HG02852 (cell line): ENCODE data around the gene GPATCH11.

Experiments used
- ATAC-seq: cut with Tn5 transposase; IDR thresholded peaks from one replicate; pipeline ENCODE4 v1.9.1; 2021; ENCODE audit warnings: mild to moderate bottlenecking, moderate library complexity; ENCODE audit not compliant: unreplicated experiment

GPATCH11 gene

GRCh38 chr2:37104178-37104577 lies 19.9 kb downstream of the GPATCH11 start:
- ATAC-seq = no peak

DNA sequence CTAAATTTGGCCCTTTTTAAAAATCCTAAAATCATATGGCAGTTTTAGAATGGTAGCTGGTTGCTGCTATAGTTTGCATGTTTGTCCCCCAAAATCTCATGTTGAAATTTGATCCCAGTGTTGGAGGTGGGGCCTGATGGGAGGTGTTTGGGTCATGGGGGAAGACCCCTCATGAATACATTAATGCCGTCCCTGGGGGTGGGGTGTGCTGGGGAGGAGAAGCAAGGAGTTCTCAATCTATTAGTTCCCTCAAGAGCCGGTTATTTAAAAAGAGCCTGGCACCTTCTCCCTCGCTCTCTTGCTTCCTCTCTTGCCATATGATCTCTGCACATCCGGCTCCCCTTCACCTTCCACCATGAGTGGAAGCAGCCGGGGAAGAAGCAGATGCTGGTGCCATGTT lies 20.8 kb downstream of the GPATCH11 start:
- ATAC-seq = no peak

DNA sequence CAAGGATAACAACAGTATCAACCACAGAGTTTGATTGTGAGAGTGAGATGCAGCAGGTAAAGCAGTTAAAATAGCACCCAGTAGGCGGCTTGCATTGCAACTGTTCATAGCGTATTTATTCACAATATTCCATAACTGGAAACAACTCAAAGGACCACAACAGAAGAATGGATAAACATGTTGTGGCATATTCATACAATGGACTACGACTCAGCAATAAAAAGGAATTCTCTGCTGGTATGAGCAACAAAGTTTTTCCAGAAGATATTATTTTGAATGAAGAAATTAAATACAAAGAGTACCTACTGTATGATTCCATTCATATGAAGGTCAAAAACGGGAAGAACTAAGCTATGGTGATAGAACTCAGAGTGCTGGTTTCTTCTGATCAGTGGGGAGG lies 25.2 kb downstream of the GPATCH11 start:
- ATAC-seq = no peak

DNA sequence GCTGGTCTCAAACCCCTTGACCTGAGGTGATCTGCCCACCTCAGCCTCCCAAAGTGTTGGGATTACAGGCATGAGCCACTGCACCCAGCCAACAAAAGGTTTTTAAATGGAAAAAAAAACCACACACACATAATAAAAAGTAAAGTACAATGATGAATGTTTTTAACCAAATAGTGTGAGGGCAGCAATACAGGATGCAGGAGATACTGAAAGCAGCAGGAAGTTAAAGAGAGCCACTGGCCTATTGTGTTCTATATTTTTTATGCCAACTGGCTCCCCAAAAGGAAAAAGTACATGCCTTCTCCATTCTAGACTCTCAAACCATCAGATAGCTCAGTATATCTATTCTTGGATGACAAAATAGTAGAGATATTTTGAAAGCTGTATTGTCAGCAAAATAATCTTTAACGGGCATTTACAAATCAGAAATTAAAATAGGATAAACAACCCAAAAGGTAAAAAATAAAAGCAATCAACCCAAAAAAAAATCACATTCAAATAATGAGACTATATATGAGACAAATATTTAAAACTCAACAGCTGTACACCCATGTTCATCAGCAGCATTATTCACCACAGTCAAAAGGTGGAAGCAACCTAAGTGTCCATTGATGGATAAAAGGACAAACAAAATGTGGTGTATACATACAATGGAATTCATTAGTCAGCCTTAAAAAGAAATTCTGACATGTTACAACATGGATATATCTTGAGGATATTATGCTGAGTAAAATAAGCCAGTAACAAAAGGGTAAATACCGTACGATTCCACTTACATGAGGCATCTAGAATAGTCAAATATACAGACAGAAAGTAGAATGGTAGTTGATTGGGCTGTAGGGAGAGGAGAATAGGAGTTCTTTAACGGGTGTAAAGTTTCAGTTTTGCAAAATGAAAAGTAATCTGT lies 26.2 kb downstream of the GPATCH11 start:
- ATAC-seq = no peak

DNA sequence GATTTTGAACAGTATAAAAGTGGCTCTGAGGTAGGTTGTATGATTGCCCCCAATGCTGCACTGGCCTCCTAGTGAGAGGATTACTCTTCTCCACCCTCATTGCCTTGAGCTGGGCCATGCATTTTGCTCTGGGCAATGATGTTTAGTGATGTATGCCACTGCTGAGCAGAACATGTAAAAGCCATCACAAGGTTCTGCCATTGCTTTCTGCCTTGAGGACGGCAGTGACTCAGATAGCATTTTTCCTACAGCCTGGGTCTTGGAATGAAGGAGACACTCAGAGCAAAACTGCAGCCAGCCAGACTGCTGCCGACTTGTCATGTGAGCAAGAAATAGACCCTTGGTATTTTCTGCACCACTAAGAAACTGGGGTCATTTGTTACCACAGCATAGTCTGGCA lies 27.6 kb downstream of the GPATCH11 start:
- ATAC-seq = no peak

- no peak for ATAC-seq
These were observed 33.2 kb downstream of the GPATCH11 start for GRCh38 chr2:37117566-37117965.

DNA sequence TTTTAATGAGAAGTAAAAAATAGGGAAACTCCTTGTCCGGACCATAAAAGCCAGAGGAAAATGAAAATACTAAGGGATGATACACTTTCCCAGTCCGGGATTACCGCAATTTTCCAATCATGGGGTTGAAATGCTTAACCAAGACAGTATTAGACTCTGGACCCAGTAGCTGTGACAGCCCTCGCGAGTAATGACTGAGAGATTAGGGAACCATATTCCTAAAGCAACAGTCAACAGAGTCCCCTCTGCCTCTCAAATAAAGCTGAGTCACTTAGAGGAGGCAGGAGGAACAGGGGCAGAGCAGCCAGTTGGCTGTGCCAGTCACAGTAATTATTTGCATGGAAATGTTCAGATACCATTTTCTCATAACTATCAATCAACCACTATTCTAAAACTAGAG lies 34.8 kb downstream of the GPATCH11 start:
- no peak for ATAC-seq

- ATAC-seq = no peak
These were observed 41.1 kb downstream of the GPATCH11 start for GRCh38 chr2:37125416-37125815.

- ATAC-seq = no peak
These were observed 48.6 kb downstream of the GPATCH11 start for GRCh38 chr2:37132914-37133313.

DNA sequence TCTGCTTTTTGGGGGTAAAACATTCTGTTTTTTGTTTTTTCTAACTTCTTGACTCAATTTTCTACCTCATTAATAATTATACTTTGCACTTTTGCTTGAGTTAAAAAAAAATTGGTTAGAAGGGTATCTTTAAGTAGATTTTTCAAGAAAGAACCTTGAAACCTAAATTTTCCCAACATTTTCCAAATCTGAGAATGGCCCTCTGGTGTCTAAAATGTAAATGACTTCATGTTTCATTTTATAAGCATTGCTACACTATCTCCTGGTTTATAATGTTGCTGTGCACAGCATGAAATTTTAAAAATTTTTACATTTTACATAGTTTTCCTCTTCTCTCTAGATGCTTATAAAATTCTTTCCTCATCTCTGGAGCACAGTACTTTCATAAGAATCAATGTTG lies 58.2 kb downstream of the GPATCH11 start:
- ATAC-seq = no peak

DNA sequence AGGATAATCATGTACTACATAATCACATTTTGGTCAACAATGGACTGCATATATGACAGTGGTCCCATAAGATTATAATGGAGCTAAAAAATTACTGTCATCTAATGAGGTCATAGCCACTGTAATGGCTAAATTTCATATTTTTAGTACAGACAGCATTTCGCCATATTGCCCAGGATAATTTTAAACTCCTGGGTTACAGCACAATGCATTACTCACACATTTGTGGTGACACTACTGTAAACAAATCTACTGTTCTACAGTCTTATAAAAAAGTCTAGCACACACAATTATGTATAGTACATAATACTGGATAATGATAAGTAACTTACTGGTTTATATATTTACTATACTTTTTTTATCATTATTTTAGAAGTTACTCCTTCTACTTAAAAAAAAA lies 59.7 kb downstream of the GPATCH11 start:
- ATAC-seq = no peak

GRCh38 chr2:37146062-37146461 lies 61.7 kb downstream of the GPATCH11 start:
- ATAC-seq = no peak

DNA sequence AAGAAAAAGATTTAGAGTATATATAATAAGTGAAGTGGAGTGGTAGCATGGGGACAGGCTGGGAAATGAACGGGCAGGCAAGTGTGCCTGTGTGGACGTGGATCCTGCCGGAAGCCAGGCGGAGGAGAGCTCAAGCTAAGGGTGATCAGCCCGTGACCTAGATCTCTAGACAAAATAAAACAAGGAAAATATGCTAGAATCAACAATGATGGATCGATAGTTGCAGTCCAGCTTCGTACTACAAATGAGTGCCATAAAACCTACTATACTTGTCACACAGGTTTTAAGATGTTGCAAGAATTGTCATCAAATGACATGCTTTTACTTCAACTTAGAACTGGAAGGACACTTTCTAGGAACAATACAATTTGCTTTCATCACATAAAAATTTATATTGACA lies 64.0 kb downstream of the GPATCH11 start:
- ATAC-seq = no peak
